GM19397 (cell line): ENCODE data around the gene HPSE2.
"Not testable (repeated sequence)": the region's sequence is repeated elsewhere in the genome, so short reads cannot be mapped to it uniquely, and the experiment has no call there.

ENCODE experiments used
- ATAC-seq: cut with Tn5 transposase; IDR thresholded peaks from one replicate; pipeline ENCODE4 v1.9.1; 2021; ENCODE audit warnings: mild to moderate bottlenecking, moderate library complexity; ENCODE audit not compliant: unreplicated experiment

HPSE2 gene

DNA sequence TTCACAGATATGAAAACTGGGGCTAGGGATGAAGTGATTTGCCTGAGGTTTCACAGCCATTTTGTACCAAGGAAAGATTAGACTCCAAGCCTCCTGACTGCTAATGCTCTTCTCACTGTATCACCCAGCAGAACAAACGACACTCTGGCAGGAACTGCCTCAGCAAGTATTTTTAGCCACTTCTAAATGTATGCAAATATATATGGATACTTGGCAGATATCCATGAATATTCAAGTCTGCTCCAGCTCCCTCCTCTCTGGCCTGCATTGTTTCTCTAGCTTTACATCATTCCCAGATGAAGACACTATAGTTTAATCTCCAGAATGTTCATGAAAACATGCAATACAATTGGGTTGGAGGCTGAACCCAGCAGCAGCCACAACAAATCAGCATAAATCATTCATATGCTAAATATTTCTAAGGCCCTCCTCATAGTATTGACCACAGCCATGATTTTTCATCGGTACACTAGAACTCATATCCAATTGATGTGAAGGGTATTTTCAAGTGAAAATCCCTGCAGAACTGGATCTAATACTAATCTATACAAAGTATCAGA is 65.5 kb downstream of the HPSE2 start:
- ATAC-seq: no peak

DNA sequence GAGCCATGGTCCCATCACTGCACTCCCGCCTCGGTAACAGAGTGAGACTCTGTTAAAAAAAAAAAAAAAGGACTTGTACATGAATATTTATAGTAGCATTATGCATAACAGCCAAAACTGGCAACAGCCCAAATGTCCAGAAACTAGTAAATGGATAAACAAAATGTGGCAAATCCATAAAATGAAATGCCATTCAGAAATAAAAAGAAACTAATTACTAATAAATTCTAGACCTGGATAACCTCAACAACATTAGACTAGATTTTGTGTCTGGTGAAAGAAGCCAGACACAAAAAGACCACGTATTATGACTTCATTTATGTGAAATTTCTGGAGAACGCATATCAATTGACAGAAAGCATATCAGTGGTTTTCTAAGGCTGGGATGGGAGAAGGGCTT is 74.5 kb downstream of the HPSE2 start:
- ATAC-seq: no peak

DNA sequence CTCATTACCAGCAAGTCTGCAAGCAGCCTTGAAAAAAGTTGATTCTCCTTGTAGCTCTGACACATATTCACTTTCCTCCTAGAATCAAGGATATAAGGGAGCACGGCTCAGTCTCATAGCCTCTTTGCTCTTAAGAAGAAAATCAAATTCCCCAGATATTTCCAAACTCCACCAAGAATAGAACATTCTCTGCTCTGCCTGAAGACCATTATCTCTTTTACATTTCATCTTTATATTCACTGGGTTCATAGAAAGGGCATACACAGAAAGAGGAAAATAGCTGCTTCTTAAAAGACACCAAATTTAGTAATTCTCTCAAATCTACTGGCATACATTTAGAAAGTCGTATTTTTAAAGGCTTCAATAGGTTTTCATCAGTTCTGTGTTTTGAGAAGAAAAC is 92.0 kb downstream of the HPSE2 start:
- no peak for ATAC-seq

DNA sequence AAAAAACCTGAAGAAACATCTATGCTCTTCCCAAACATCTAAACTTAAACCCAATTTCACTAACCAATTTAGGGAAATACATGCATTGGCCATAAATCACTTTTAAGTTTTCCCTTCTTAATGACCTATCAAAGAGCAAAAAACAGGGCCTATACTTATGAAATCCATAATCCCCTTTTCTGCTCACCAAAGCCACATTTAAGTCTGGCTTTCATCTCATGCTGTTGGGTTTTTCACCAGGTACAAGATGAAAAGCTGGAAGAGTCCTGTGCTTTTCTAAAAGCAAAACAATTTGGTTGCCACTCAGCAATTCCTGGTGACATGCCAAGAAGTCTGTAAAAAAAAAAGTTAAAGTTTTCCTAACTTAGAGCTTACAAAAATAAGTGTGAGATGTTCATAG is 92.6 kb downstream of the HPSE2 start:
- no peak for ATAC-seq

DNA sequence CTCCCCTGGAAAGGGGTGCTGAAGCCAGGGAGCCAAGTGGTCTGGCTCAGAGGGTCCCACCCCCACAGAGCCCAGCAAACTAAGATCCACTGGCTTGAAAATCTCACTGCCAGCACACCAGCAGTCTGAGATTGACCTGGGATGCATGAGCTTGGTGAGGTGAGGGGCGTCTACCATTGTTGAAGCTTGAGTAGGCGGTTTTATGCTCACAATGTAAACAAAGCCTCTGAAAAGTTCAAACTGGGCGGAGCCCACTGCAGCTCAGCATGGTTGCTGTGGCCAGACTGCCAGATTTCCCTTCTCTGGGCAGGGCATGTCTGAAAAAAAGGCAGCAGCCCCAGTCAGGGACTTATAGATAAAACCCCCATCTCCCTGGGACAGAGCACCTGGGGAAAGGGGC is 102.8 kb downstream of the HPSE2 start:
- not testable (repeated sequence) for ATAC-seq

DNA sequence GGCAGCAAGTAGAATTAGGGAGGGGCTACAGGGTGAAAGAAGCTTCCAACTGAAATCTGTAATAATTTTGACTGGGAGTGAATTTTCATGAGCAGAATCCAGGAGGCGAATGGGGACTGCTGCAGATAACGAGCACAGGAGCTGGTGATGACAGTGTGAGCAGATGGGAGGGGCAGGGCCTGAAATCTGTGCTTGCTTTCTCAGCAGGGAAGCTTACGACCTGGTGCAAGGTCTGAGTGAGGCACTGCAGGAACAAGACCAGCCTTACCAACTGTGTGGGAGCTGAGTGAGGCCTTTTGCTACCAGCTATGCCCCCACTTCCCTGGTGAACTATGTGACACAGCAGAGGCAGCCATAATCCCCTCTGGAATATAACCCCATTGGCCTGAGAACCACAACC is 109.8 kb downstream of the HPSE2 start:
- no peak for ATAC-seq

DNA sequence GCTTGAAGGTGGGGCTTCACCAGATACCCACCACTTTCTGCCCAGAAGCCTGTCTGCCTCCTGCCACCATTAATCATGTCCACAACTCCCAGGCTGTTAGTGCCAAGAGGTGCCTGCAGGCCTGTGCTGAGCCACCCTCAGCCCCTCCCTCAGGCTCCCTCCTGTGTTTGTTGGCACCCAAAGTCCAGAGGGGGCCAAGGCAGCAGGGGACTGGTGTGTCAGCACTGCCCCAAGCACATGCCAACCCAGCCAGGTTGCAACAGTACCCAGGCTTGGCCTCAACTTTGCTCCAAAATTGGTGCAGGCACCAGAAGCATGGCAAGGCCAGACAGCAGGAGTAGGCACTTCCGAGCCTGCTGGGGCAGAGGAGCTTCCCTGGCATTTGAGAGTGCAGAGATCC is 111.3 kb downstream of the HPSE2 start:
- no peak for ATAC-seq

DNA sequence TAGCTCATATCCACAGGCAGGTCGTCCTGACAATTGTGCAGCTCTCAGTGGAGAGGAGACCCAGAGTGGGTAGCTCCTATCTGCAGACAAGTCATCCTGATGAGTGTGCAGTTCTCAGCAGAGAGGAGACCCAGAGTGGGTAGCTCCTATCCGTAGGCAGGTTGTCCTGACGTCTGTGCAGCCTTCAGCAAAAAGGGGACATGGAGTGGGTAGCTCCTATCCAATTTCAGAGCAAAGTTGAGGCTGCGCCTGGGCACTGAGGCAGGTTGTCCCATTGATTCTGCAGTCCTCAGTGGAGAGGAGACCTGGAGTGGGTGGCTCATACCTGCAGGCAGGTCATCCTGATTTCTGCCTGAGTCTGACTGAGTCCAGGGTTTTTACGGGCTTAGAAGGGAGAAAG is 111.8 kb downstream of the HPSE2 start:
- ATAC-seq: no peak

DNA sequence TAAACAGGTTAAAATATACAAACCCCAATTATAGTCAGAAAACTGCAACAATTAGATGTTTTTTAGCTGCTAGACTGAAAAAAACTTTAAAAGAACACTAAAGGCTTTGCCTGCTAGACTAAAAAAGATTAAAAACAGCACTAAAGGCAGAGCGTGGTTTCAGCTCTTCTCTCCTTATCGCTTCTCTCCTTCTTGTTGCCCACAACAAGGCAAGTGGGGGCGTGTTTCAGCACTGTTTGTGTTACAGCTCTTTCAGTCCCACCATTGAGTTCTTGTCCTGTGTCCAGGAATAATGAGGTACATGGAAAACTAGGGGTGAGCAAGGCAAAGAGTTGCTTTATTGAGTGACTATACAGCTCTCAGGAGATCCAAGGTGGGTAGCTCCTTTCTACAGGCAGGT is 112.3 kb downstream of the HPSE2 start:
- no peak for ATAC-seq

DNA sequence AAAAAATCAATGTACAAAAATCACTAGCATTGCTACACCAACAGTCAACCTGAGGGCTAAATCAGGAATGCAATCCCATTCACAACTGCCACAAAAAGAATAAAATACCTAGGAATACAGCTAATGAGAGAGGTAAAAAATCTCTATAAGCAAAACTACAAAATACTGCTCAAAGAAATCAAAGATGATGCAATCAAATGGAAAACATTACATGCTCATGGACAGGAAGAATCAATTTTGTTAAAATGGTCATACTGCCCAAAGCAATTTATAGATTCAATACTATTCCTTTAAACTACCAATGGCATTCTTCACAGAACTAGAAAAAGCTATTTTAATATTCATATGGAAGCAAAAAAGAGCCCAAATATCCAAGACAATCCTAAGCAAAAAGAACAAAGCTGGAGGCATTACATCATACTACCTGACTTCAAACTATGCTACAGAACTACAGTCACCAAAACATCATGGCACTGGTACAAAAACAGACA is 116.3 kb downstream of the HPSE2 start:
- no peak for ATAC-seq

DNA sequence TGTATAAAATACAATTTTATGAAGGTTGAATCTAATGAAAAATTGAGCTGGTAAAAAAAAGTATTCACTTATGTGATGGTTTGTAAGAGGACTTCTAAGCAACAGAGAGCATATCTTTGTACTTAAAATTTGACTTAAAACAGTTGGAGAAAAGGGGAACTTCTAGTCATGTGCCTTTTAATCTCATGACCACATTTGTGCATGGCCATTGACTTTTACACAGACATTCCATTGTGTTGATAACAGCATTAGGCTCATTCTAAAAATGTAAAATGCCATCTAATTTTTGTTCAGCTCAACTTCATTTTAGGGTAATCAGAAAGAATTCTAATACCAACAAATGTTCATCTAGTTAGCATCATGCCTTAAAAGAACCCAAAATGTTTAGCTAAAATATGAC is 119.9 kb downstream of the HPSE2 start:
- ATAC-seq: no peak

DNA sequence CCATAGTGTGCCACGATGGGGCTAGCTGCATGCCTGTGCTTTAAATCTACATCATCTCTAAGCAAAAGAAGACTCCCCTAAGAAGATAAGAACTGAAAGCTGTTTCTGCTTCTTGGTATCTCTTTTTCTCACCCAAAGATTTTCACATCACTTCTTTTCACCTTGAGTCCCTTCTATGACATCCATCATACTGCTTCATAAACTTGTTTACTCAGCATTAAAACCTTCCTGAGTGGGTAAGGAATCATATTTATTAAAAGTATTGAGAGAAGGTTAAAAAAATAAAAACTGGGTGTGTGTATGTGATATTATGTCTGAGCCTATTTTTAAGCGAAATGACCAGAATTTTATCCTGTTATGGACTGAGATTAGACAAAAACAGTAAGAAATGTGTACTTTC is 150.3 kb downstream of the HPSE2 start:
- ATAC-seq: no peak

DNA sequence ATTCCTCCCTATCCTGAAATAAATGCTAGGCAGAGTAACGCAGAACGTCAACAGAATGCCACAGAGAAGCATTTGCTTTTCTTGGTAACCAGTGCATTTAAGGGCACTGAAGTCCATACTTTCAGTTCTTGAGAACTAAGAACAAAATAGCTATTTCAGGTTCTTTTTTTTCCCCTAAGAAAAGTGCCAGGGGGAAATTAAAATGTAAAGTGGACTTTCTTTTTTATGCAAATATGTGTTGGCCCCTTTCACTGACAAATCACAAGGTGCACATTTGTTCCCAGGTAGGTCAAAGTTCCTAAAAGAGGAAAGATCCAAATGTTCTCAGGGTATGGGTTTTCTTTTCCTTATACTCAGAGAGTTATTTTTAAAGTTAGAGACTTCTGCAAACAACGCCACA is 151.5 kb downstream of the HPSE2 start:
- ATAC-seq: no peak

DNA sequence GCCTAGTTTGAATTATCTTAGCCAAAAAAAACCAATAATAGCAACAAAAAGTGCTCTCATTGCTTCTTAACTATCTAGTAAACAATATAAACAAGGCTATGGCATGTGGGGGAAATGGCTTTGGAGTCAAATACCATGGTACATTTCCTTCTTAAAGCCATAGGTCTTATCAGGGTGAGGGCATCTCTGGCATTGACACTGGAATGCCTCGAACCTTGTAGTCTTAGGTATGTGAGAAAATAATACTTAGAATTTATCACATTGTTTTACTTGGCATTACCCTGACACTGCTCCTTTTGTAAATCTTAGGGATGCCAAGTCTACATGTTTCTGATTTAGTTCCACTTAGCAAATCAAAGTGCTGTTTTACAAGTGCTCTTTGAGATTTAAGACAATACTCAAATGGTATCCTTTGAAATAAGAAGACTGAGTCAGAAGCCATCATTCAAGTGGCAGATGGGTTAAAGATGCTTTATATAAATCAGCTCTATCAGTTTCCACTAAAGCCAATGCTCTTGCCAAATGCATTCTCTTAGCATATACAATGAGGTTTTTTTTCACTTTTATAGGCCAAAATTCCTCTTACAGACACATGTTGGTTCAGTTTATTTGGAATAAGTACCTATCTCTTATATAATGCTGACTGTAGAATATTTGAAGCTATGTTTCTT is 155.2 kb downstream of the HPSE2 start:
- no peak for ATAC-seq

DNA sequence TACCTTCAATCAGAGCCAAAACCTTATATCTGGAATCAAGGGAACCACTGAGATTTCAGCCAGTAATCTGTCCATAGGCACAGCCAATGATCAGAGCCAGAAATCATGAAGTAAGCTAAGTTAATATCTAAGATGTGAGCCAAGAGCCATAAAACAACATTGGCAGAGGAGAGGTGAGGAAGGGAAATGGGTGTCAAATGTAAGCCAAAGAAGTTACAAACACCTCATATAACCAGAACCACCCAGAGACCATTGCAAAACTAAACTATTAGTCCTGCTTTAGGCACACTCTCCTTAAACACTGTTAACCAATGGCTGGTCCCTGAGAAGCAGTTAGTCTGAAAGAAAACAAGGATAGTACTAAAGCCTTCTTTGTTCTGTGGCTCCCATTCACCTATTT is 173.1 kb downstream of the HPSE2 start:
- no peak for ATAC-seq

DNA sequence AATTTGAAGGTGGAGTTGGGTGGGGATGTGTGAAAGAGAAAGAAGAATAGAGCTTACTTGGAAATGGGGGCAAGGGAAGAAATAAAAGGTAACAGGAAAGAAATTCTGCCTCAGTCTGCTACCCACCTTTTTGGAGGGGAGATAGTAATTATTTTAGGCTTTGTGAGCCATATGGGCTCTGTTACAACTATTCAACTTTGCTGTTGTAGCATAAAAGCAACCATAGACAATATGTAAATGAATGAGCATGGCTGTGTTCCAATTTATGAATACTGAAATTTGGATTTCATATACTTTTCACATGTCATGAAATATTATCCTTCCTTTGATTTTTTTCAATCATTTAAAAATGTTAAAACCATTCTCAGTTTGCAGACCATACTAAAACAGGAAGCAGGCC is 176.9 kb downstream of the HPSE2 start:
- ATAC-seq: no peak

DNA sequence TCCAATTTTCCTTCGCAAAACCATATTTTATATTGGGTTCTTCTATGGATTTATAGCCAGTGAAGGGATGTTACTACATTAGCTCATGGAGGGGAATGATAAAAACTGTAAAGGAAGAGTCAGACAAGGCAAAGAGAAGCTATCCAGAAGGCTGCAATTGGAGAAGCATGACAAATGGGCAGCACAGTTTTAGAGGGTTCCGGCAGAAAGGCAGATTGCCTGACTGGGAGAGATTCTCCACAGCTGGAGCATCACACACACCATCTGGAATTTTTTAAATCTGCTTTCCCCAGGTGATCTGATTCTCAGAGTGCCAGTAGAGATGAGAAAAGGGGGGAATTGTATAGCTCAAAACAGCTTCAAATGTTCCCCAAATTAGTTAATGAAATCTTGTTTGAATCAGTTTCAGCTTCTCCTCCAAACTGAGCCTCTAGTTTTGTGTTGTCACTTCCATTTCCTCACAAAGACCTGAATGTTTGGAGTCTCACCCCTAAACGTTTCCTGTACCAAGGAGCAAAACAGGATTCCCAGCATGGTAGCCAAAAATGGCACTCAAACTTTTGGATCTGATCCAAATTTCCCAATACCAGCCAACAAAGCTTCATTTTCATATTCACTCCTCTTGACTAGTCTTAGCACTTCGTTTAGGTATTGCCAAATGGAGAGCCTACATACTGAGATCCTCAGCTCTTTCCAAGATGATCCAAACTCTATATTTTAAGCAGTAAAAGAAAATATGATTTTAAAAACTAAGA is 177.5 kb downstream of the HPSE2 start:
- no peak for ATAC-seq

DNA sequence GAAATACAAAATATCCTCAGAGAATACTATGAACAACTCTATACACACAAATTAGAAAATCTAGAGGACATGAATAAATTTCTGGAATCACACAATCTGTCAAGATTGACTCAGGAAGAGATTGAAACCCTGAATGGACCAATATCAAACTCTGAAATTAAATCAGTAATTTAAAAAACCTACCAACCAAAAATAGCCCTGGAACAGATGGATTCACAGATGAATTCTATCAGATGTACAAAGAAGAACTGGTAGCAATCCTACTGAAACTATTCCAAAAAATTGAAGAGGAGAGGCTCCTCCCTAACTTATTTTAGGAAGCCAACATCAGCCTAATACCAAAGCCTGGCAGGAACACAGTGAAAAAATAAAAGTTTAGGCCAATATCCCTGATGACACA is 190.0 kb downstream of the HPSE2 start:
- ATAC-seq: no peak

DNA sequence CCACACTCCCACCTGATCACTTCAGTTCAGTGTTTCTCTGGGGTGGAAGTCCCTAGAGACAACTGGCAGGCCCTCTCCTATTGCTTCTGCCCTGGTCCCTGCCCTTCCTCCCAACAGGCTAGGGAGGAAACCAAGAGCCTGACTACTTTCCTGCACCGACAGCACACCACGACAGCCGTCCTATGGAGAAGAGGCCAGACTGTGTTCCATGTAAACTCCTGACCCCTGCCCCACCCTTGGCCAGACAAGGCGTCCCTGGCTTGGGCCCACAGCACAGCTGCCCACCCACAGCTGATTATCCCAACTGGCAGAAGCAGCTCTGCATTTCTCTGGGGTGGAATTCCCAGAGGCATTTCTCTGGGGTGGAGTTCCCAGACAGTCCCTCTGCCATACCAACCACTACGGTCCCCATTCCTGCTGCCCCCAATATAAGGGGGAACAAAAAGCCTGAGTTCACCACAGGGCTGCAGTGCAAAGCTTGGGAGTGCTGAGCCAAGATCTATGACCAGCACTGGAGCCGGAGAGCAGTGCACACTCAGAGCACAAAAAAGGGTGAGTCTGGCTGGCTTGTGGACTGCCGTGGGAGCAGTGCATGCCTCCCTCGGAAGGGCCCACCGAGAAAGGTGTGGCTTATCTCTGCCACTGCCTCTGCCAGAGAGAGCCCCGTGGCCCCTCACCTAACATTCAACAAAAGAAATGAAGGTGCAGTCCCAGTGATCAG is 193.4 kb downstream of the HPSE2 start:
- no peak for ATAC-seq

DNA sequence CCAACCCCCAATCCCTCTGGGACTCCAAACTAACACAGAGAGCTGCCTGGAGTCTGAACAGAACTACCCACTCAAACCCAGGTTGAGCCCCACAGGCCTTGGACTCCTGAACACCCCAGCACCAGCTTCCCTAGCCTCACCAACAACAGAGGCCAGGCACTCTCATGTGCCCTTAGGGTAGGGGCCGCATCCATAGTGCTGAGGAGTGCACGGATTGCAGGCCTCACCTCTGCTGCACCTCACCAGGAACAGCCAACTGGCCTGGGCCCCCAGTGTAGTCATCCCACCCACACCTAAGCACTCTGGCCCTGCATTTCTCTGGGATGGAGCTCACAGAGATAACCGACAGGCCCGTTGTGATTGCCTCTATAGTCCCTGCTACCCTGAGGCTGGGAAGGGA is 194.2 kb downstream of the HPSE2 start:
- no peak for ATAC-seq

DNA sequence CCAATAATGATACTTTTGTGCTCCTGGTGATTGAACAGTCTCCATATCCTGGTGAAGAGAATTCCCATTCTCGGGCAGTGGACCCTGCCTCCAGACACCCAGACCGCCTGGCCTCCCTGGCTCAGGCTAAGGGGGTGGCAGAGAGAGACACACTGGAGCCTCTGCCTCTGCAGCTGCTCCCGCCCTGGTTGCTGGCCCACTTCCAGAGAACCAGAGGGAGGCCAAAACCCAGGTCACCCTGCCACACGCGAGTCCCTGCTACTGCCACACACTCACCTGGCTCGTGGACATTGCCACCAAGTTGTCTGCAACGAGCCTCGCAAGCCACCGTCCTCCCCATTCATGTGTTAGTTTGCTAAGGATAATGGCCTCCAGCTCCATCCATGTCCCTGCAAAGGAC is 221.8 kb downstream of the HPSE2 start:
- no peak for ATAC-seq

DNA sequence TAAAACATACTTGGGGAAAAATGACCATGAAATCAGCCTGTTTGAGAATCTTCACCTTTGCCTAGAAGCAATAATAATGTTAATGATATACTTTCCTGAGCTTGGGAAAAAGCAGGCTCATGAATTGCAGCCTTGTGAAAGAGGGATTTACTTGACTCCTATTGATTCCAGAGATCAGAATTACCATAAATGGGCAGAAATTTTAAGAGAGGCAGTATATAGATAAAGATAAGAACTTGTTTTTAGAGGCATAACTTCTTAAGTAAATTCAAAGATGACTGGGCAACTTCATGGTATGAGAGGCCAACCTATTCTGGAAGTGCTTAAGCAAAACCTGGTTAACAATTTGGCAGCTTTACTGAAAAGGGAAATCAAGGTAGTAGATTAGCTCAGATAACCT is 225.4 kb downstream of the HPSE2 start:
- ATAC-seq: no peak
